Cardiac fibroblast (primary cell): ENCODE measurements around the gene TFF2.

Source experiments
- DNase-seq, 2 donors: peaks; one replicate each; pipeline versions ENCODE4 v3.0.0 to v3.0.0-alpha.2; 2010; ENCODE audit warnings: low read depth in 2 of 2
- H3K4me3 ChIP-seq, 2 donors: replicated peaks in 1 of 2; 1 replicate in 1 of 2; 2 replicates in 1 of 2; pipeline ENCODE4 v1.5.1; 2011; ENCODE audit warnings: low read depth in 2 of 2, low read length in 2 of 2, mild to moderate bottlenecking in 2 of 2, moderate library complexity in 1 of 2
- CTCF ChIP-seq: IDR thresholded peaks from one replicate; pipeline ENCODE4 v1.5.1; 2011; ENCODE audit warnings: low read depth, mild to moderate bottlenecking, low read length, inconsistent platforms

The TFF2 gene

GRCh38 chr21:42390193-42390592, 39.4 kb upstream of the TFF2 start:
- no peak overlapping the region for H3K4me3 ChIP-seq
- no peak for DNase-seq
- TF ChIP-seq CTCF, result no peak

- H3K4me3 ChIP-seq, result no peak overlapping the region
- DNase-seq, result no peak
- TF ChIP-seq CTCF, result no peak
These were observed 38.6 kb upstream of the TFF2 start for GRCh38 chr21:42389449-42389835.

- TF ChIP-seq CTCF, result no peak
- no peak overlapping the region for H3K4me3 ChIP-seq
- DNase-seq, result no peak
These were observed 38.1 kb upstream of the TFF2 start for GRCh38 chr21:42388740-42389448.

- no peak for TF ChIP-seq CTCF
- no peak for DNase-seq
- no peak overlapping the region for H3K4me3 ChIP-seq
These were observed 37.1 kb upstream of the TFF2 start for GRCh38 chr21:42387843-42388340.

- no peak for DNase-seq
- TF ChIP-seq CTCF, result no peak
- no peak overlapping the region for H3K4me3 ChIP-seq
These were observed 36.4 kb upstream of the TFF2 start for GRCh38 chr21:42387164-42387563.

GRCh38 chr21:42386034-42386591, 35.3 kb upstream of the TFF2 start:
- DNase-seq, result no peak

More at GRCh38 chr21:42386034-42386591, 35.3 kb upstream of the TFF2 start:
- no peak for TF ChIP-seq CTCF
- H3K4me3 ChIP-seq, result no peak overlapping the region
